B cell (primary cell): ENCODE measurements around the gene RPL18.

ENCODE experiments used
- EZH2 ChIP-seq: IDR thresholded peaks from 2 replicates; pipeline ENCODE4 v1.6.1; 2012; ENCODE audit warnings: borderline replicate concordance, low read depth, mild to moderate bottlenecking, moderate library complexity, low read length; ENCODE audit not compliant: insufficient read depth, poor library complexity, severe bottlenecking
- TF ChIP-seq, protein P1 (sequence below): fragments of 200-600 bp; IDR thresholded peaks from one replicate; pipeline ENCODE4 v1.8.0; 2022; ENCODE audit warnings: antibody characterized with exemption, mild to moderate bottlenecking

GRCh38 chr19:48639483-48640375 is 20.8 kb upstream of the RPL18 start:
- TF ChIP-seq, protein P1, sequence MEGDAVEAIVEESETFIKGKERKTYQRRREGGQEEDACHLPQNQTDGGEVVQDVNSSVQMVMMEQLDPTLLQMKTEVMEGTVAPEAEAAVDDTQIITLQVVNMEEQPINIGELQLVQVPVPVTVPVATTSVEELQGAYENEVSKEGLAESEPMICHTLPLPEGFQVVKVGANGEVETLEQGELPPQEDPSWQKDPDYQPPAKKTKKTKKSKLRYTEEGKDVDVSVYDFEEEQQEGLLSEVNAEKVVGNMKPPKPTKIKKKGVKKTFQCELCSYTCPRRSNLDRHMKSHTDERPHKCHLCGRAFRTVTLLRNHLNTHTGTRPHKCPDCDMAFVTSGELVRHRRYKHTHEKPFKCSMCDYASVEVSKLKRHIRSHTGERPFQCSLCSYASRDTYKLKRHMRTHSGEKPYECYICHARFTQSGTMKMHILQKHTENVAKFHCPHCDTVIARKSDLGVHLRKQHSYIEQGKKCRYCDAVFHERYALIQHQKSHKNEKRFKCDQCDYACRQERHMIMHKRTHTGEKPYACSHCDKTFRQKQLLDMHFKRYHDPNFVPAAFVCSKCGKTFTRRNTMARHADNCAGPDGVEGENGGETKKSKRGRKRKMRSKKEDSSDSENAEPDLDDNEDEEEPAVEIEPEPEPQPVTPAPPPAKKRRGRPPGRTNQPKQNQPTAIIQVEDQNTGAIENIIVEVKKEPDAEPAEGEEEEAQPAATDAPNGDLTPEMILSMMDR: no peak
- TF ChIP-seq EZH2: no peak
